H1 (cell line): ENCODE results near the gene ACSL3. TPM values are rescaled to one million over a fixed set of nuclear protein-coding genes. Genes with fewer than 3 reads are reported as not detected.
A peak's percentile ranks its signal among the peaks of the same experiment; 100 is the strongest.

Experiments
- CTCF ChIA-PET: fragments of 300-600 bp; sonication (Branson Sonifier 250); formaldehyde crosslinking; loops from one replicate; lab custom pipeline; 2021; ENCODE audit not compliant: partially characterized antibody; lab: Charles Lee
- POLR2A ChIA-PET: fragments of 300-600 bp; sonication (Branson Sonifier 250); formaldehyde crosslinking; loops from one replicate; lab custom pipeline; 2021; ENCODE audit warnings: inconsistent platforms; ENCODE audit not compliant: partially characterized antibody; lab: Charles Lee
- DNase-seq, 2 experiments: peaks; one replicate each; pipeline versions ENCODE4 v3.0.0 to v3.0.0-alpha.2; 2010 to 2022; ENCODE audit warnings: low spot score in 2 of 2, low read depth in 1 of 2, mixed read lengths in 1 of 2
- FAIRE-seq: peaks from 2 replicates; lab custom pipeline; 2011; peaks lifted over from hg19 to GRCh38; lab: Jason Lieb, UNC
- H2AFZ ChIP-seq: 2 replicates; pipeline ENCODE4 v1.8.1; 2012; ENCODE audit warnings: low read length, inconsistent platforms
- H2AK5ac ChIP-seq: 2 replicates; pipeline ENCODE4 v1.6.1; 2013; ENCODE audit warnings: low read depth, low read length
- H2BK120ac ChIP-seq: replicated peaks from 2 replicates; pipeline ENCODE3; 2013; ENCODE audit warnings: low read depth, low read length, inconsistent platforms
- H2BK12ac ChIP-seq: 2 replicates; pipeline ENCODE4 v1.6.1; 2013; ENCODE audit warnings: low read depth, low read length
- H2BK15ac ChIP-seq: 2 replicates; pipeline ENCODE4 v1.6.1; 2013; ENCODE audit warnings: low read length
- H2BK20ac ChIP-seq: 2 replicates; pipeline ENCODE4 v1.6.1; 2013; ENCODE audit warnings: low read length
- H2BK5ac ChIP-seq: 2 replicates; pipeline ENCODE4 v1.6.1; 2013; ENCODE audit warnings: low read depth, low read length
- H3K14ac ChIP-seq: 2 replicates; pipeline ENCODE4 v1.6.1; 2013; ENCODE audit warnings: inconsistent platforms; ENCODE audit not compliant: insufficient read length
- H3K18ac ChIP-seq: 2 replicates; pipeline ENCODE4 v1.6.1; 2013; ENCODE audit warnings: low read length; ENCODE audit errors: extremely low read depth
- H3K23ac ChIP-seq: 2 replicates; pipeline ENCODE4 v1.6.1; 2013; ENCODE audit warnings: inconsistent platforms; ENCODE audit not compliant: insufficient read length
- H3K23me2 ChIP-seq: 2 replicates; pipeline ENCODE4 v1.6.1; 2013; ENCODE audit warnings: low read depth, low read length
- H3K27ac ChIP-seq: 2 replicates; pipeline ENCODE4 v1.6.1; 2011; ENCODE audit warnings: low read depth, low read length, inconsistent platforms
- H3K27me3 ChIP-seq, 4 experiments: replicated peaks in 1 of 4; 1 replicate in 1 of 4; 2 replicates in 3 of 4; pipeline versions ENCODE4 v1.6.1 to v1.8.1; 2011 to 2013; ENCODE audit warnings: low read length in 3 of 4, mild to moderate bottlenecking in 3 of 4, inconsistent platforms in 2 of 4, mixed read lengths in 2 of 4, moderate library complexity in 1 of 4; ENCODE audit not compliant: control insufficient read depth in 3 of 4, insufficient read depth in 3 of 4; ENCODE audit errors: extremely low read depth in 1 of 4
- H3K36me3 ChIP-seq, 4 experiments: 2 replicates each; pipeline versions ENCODE4 v1.6.1 to v1.8.1; 2011 to 2013; ENCODE audit warnings: mild to moderate bottlenecking in 4 of 4, low read length in 3 of 4, moderate library complexity in 2 of 4, control low read depth in 1 of 4, inconsistent platforms in 1 of 4; ENCODE audit not compliant: insufficient read depth in 4 of 4, control insufficient read depth in 2 of 4
- H3K4ac ChIP-seq: replicated peaks from 2 replicates; pipeline ENCODE3; 2013; ENCODE audit warnings: low read length, low read depth, mixed read lengths, inconsistent platforms; ENCODE audit not compliant: insufficient read length
- H3K4me1 ChIP-seq, 4 experiments: replicated peaks in 1 of 4; 1 replicate in 1 of 4; 2 replicates in 3 of 4; pipeline versions ENCODE4 v1.6.1 to v1.8.1; 2011 to 2013; ENCODE audit warnings: low read length in 3 of 4, inconsistent platforms in 2 of 4, mixed read lengths in 1 of 4; ENCODE audit not compliant: insufficient read depth in 4 of 4, control insufficient read depth in 3 of 4
- H3K4me2 ChIP-seq, 2 experiments: 2 replicates each; pipeline versions ENCODE4 v1.6.1 to v1.8.1; 2011 to 2013; ENCODE audit warnings: low read depth in 2 of 2, low read length in 2 of 2, control low read depth in 1 of 2, inconsistent platforms in 1 of 2, mild to moderate bottlenecking in 1 of 2; ENCODE audit not compliant: insufficient read depth in 1 of 2
- H3K4me3 ChIP-seq, 4 experiments: fragments of 200-600, 300-600 bp in 1 of 4; sonication (generic), shearing (Covaris generic), sonication (Bioruptor Twin) in 1 of 4; 2 replicates each; pipeline versions ENCODE4 v1.5.1 to v1.8.1; 2011 to 2016; ENCODE audit warnings: low read length in 4 of 4, low read depth in 3 of 4, control low read depth in 2 of 4, inconsistent platforms in 2 of 4, mild to moderate bottlenecking in 2 of 4, mixed read lengths in 1 of 4, moderate library complexity in 1 of 4; ENCODE audit not compliant: insufficient read depth in 2 of 4; ENCODE audit errors: extremely low read depth in 1 of 4
- H3K56ac ChIP-seq: replicated peaks from 2 replicates; pipeline ENCODE3; 2013; ENCODE audit warnings: low read depth, mild to moderate bottlenecking, mixed read lengths, low read length, inconsistent platforms; ENCODE audit not compliant: insufficient read length
- H3K79me1 ChIP-seq: 2 replicates; pipeline ENCODE4 v1.6.1; 2013; ENCODE audit warnings: low read depth, low read length, control low read depth
- H3K79me2 ChIP-seq, 2 experiments: 2 replicates each; pipeline versions ENCODE4 v1.6.1 to v1.8.1; 2012 to 2013; ENCODE audit warnings: low read length in 2 of 2, mild to moderate bottlenecking in 2 of 2, inconsistent platforms in 1 of 2; ENCODE audit not compliant: insufficient read depth in 2 of 2, control insufficient read depth in 1 of 2
- H3K9ac ChIP-seq, 4 experiments: replicated peaks in 1 of 4; 1 replicate in 1 of 4; 2 replicates in 3 of 4; pipeline versions ENCODE4 v1.6.1 to v1.8.1; 2011 to 2013; ENCODE audit warnings: low read depth in 3 of 4, low read length in 3 of 4, control low read depth in 2 of 4, mild to moderate bottlenecking in 2 of 4, moderate library complexity in 2 of 4, inconsistent platforms in 1 of 4; ENCODE audit errors: extremely low read depth in 1 of 4
- H3K9me3 ChIP-seq, 2 experiments: 2 replicates each; pipeline versions ENCODE4 v1.6.1 to v1.8.1; 2012 to 2013; ENCODE audit warnings: mild to moderate bottlenecking in 2 of 2, moderate library complexity in 2 of 2, control low read depth in 1 of 2, inconsistent platforms in 1 of 2, low read depth in 1 of 2, low read length in 1 of 2, mixed read lengths in 1 of 2; ENCODE audit not compliant: insufficient read depth in 2 of 2
- H4K20me1 ChIP-seq, 2 experiments: replicated peaks in 1 of 2; 2 replicates each; pipeline versions ENCODE3 to v1.8.1; 2011 to 2013; ENCODE audit warnings: inconsistent platforms in 2 of 2, low read length in 2 of 2, mild to moderate bottlenecking in 1 of 2; ENCODE audit not compliant: insufficient read depth in 2 of 2, control insufficient read depth in 1 of 2
- H4K5ac ChIP-seq: 2 replicates; pipeline ENCODE4 v1.6.1; 2013; ENCODE audit warnings: low read length, low read depth, mixed read lengths, inconsistent platforms; ENCODE audit not compliant: insufficient read length
- H4K8ac ChIP-seq: 2 replicates; pipeline ENCODE4 v1.8.0; 2013; ENCODE audit warnings: mild to moderate bottlenecking, moderate library complexity, low read length, inconsistent platforms; ENCODE audit not compliant: insufficient read depth; ENCODE audit errors: extremely low read depth
- H4K91ac ChIP-seq: replicated peaks from 2 replicates; pipeline ENCODE3; 2013; ENCODE audit warnings: low read length, mixed read lengths, inconsistent platforms; ENCODE audit not compliant: insufficient read length
- CTBP2 ChIP-seq: IDR thresholded peaks from 2 replicates; pipeline ENCODE4 v1.7.0; 2011; ENCODE audit warnings: borderline replicate concordance, mild to moderate bottlenecking, moderate library complexity, mixed read lengths, low read length; ENCODE audit not compliant: insufficient read depth, insufficient read length
- E2F6 ChIP-seq: IDR thresholded peaks from 2 replicates; pipeline ENCODE4 v1.6.1; 2012; ENCODE audit warnings: inconsistent platforms
- KDM1A ChIP-seq: fragments of 200-600, 300-600 bp; sonication (generic); IDR thresholded peaks from 2 replicates; pipeline ENCODE4 v1.7.1; 2016; ENCODE audit warnings: mild to moderate bottlenecking, low read length, borderline replicate concordance
- KDM4A ChIP-seq: IDR thresholded peaks from one replicate; pipeline ENCODE4 v1.7.1; 2012; ENCODE audit warnings: low read depth, mild to moderate bottlenecking, moderate library complexity, low read length, inconsistent platforms; ENCODE audit not compliant: severe bottlenecking
- PHF8 ChIP-seq: fragments of 200-600 bp; sonication (generic); conservative IDR thresholded peaks from 2 replicates; pipeline ENCODE4 v1.7.1; 2012; ENCODE audit warnings: low read depth, mild to moderate bottlenecking, inconsistent platforms, low read length, moderate library complexity
- RAD21 ChIP-seq, 2 experiments: IDR thresholded peaks in 1 of 2; conservative IDR thresholded peaks in 1 of 2; 2 replicates each; pipeline ENCODE4 v1.6.1; 2011; ENCODE audit warnings: low read depth in 2 of 2, low read length in 2 of 2, improper control_type of control experiment in 1 of 2, inconsistent platforms in 1 of 2, mild to moderate bottlenecking in 1 of 2, moderate library complexity in 1 of 2
- RBBP5 ChIP-seq: IDR thresholded peaks from 2 replicates; pipeline ENCODE4 v1.7.1; 2012; ENCODE audit warnings: low read depth, mild to moderate bottlenecking, inconsistent platforms, low read length, moderate library complexity, borderline replicate concordance
- SIRT6 ChIP-seq: IDR thresholded peaks from one replicate; pipeline ENCODE4 v1.7.1; 2012; ENCODE audit warnings: low read length, inconsistent platforms
- SP4 ChIP-seq: IDR thresholded peaks from 2 replicates; pipeline ENCODE4 v1.6.1; 2012; ENCODE audit warnings: low read length, inconsistent platforms
- SUZ12 ChIP-seq: fragments of 200-600 bp; sonication (generic); IDR thresholded peaks from 2 replicates; pipeline ENCODE4 v1.6.1; 2012; ENCODE audit warnings: mild to moderate bottlenecking, inconsistent platforms, low read length, moderate library complexity, mixed read lengths
- TBP ChIP-seq: IDR thresholded peaks from 2 replicates; pipeline ENCODE4 v1.6.1; 2011; ENCODE audit warnings: low read depth, low read length, improper control_type of control experiment
- WGBS, 2 experiments: shearing (Covaris generic) in 1 of 2; methylation state at CpG; one replicate each; pipeline versions ENCODE4 v1.1.6 to v1.1.7; 2013 to 2015; ENCODE audit warnings: low lambda C conversion rate in 2 of 2, mixed read lengths in 2 of 2, inconsistent platforms in 1 of 2, low coverage in 1 of 2, missing lambda C conversion rate in 1 of 2; ENCODE audit not compliant: insufficient replicate concordance in 2 of 2, insufficient coverage in 1 of 2, insufficient read length in 1 of 2; ENCODE audit errors: extremely low coverage in 1 of 2, missing lambda C conversion rate in 1 of 2; 5-methylcytosine and 5-hydroxymethylcytosine counted together
- polyA plus RNA-seq, 7 experiments: library from polyadenylated mRNA; depleted of rRNA in 3 of 7; stranded (reverse) in 5 of 7; unstranded in 2 of 7; fragments of >200 nt in 5 of 7; fragments of 200-250 nt in 2 of 7; gene quantifications; 1 replicate in 5 of 7; 2 replicates in 1 of 7; 4 replicates in 1 of 7; pipeline versions ENCODE4 v1.2.1 to v1.2.3, GENCODE V29; 2011 to 2013; ENCODE audit warnings: missing spikeins in 2 of 7, mixed read lengths in 2 of 7
- total RNA-seq: library from RNA; stranded (reverse); fragmentation: NEBNext Ultra II Directional; extraction: Animal tissue kit (Norgen Biotek cat#: 25700); gene quantifications from 2 replicates; pipeline ENCODE4 v1.2.1, GENCODE V29; 2021

Gene ACSL3
- total and polyA plus RNA-seq, 2 of the 8 experiments (the other 6 are each of a cell fraction or from before 2014, with no cell fraction given) = 37.5 to 98.1 TPM

DNA sequence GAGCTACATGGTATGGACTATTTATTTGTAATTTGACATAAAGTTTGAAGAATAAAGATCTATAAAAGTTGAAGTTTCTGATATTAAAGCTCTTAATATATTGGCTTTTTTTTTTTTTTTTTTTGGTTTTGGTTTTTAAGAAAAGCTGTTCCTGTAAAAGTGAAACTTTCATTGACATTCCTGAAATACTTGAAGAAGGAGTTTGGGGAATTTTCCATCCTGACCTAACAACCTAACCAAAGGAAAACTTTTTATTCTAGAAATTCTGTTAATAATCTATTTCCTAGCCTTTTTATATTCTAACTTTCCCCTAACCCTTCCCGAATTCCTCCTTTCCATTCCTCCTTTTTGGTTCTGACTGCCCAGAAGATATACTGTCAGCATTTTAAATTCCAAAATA is 83.7 kb downstream of the ACSL3 start:
- Histone ChIP-seq H3K79me1 (no peaks in the 10 kb centered on the region), H3K9me3 (no peaks in the 10 kb centered on the region), H3K4ac (no peak overlapping the region), H3K56ac (no peak overlapping the region), H3K18ac (no peak overlapping the region), H3K4me2 (no peak overlapping the region), H2BK12ac (no peak overlapping the region), H3K36me3 (peaks cover 0 to 11% (median 0%) of the 10 kb centered on the region in 4 experiments; a peak in 2 of 8 replicates), H3K14ac (no peak overlapping the region), H2BK20ac (no peak overlapping the region), H2BK5ac (no peak overlapping the region), H2AK5ac (no peak overlapping the region), H3K9ac (no peak overlapping the region), H3K23ac (no peak overlapping the region), H2BK15ac (no peak overlapping the region), H3K23me2 (no peaks in the 10 kb centered on the region), H3K4me1 (peaks cover 0 to 5% (median under 1%) of the 10 kb centered on the region in 4 experiments; a peak in 4 of 7 replicates), H4K91ac (no peak overlapping the region), H4K5ac (peak overlapping the region; percentile 18), H3K4me3 (no peak overlapping the region), H4K20me1 (peaks cover 0 to 3% of the 10 kb centered on the region in 2 experiments), H3K27me3 (no peaks in the 10 kb centered on the region), H2AFZ (no peak overlapping the region), H4K8ac (no peak overlapping the region), H2BK120ac (no peak overlapping the region), H3K27ac (no peak overlapping the region), H3K79me2 (peaks cover 0 to 5% of the 10 kb centered on the region in 2 experiments; a peak in 1 of 4 replicates)
- POLR2A ChIA-PET = interaction anchor here (0.9 kb wide), 1 partner anchor 245 kb away, joined by 3 read pairs; no protein-coding TSS in a partner anchor
- CTCF ChIA-PET = interaction anchor here (1.0 to 2.2 kb wide), 4 partner anchors 22 to 254 kb away, joined by 3 to 6 read pairs (median 3); no protein-coding TSS in a partner anchor
- DNase-seq = no peak
- 69 to 100% methylated on average over 1 of the region's 1 CpG for WGBS, 2 experiments
- TF ChIP-seq TBP (no peak), SUZ12 (no peak), RAD21 (IDR thresholded peaks at IDR 0.05 in 1 of 2, conservative IDR thresholded peaks at IDR 0.05 in 1 of 2; ENCODE audit: low read depth in 2 of 2, low read length in 2 of 2) (no peak), SP4 (no peak), KDM4A (no peak), E2F6 (no peak), PHF8 (no peak), KDM1A (no peak), RBBP5 (no peak), SIRT6 (no peak), CTBP2 (no peak)
- FAIRE-seq = no peak
